ENCODE measurements around the gene TNFRSF11A.

Gene TNFRSF11A

GRCh38 chr18:62324917-62325805, at the start of gene TNFRSF11A:
TNFRSF11A (plus strand) TSS chr18:62325310; CDS start chr18:62325353, 43 bp downstream.
- FAIRE-seq = no peak
- DNase-seq (ENCODE audit: insufficient read length, low spot score) = peak; percentile 47

GRCh38 chr18:62277045-62277444, 48.1 kb upstream of the TNFRSF11A start:
- FAIRE-seq (no peak), DNase-seq (ENCODE audit: insufficient read length, low spot score) (no peak)

- FAIRE-seq = no peak
These were observed 45.5 kb upstream of the TNFRSF11A start for GRCh38 chr18:62279561-62279960.

GRCh38 chr18:62280058-62280457, 45.1 kb upstream of the TNFRSF11A start:
- DNase-seq (ENCODE audit: insufficient read length, low spot score) (no peak), FAIRE-seq (no peak)

More at GRCh38 chr18:62279561-62279960, 45.5 kb upstream of the TNFRSF11A start:
- DNase-seq (ENCODE audit: insufficient read length, low spot score) = no peak

- DNase-seq (ENCODE audit: insufficient read length, low spot score) (no peak), FAIRE-seq (no peak)
These were observed 44.3 kb upstream of the TNFRSF11A start for GRCh38 chr18:62280786-62281185.

GRCh38 chr18:62281684-62282083, 43.4 kb upstream of the TNFRSF11A start:
- FAIRE-seq = no peak
- no peak for DNase-seq (ENCODE audit: insufficient read length, low spot score)

- DNase-seq (ENCODE audit: insufficient read length, low spot score) (no peak), FAIRE-seq (no peak)
These were observed 42.9 kb upstream of the TNFRSF11A start for GRCh38 chr18:62282188-62282629.

GRCh38 chr18:62284637-62285036, 40.5 kb upstream of the TNFRSF11A start:
- FAIRE-seq (no peak), DNase-seq (ENCODE audit: insufficient read length, low spot score) (no peak)

GRCh38 chr18:62285281-62285680, 39.8 kb upstream of the TNFRSF11A start:
- no peak for FAIRE-seq

GRCh38 chr18:62287781-62288664, 37.1 kb upstream of the TNFRSF11A start:
- FAIRE-seq (no peak), DNase-seq (ENCODE audit: insufficient read length, low spot score) (no peak)

More at GRCh38 chr18:62285281-62285680, 39.8 kb upstream of the TNFRSF11A start:
- no peak for DNase-seq (ENCODE audit: insufficient read length, low spot score)

GRCh38 chr18:62288665-62289008, 36.5 kb upstream of the TNFRSF11A start:
- FAIRE-seq = no peak
- DNase-seq (ENCODE audit: insufficient read length, low spot score) = no peak

- DNase-seq (ENCODE audit: insufficient read length, low spot score) = no peak
- no peak for FAIRE-seq
These were observed 36.1 kb upstream of the TNFRSF11A start for GRCh38 chr18:62289047-62289446.

GRCh38 chr18:62294073-62294472, 31.0 kb upstream of the TNFRSF11A start:
- FAIRE-seq (no peak), DNase-seq (ENCODE audit: insufficient read length, low spot score) (no peak)

- no peak for FAIRE-seq
These were observed 24.6 kb upstream of the TNFRSF11A start for GRCh38 chr18:62300359-62300963.

GRCh38 chr18:62301322-62301721, 23.8 kb upstream of the TNFRSF11A start:
- DNase-seq (ENCODE audit: insufficient read length, low spot score) = no peak
- FAIRE-seq = no peak

More at GRCh38 chr18:62300359-62300963, 24.6 kb upstream of the TNFRSF11A start:
- DNase-seq (ENCODE audit: insufficient read length, low spot score) = no peak

- DNase-seq (ENCODE audit: insufficient read length, low spot score) = no peak
- no peak for FAIRE-seq
These were observed 12.3 kb upstream of the TNFRSF11A start for GRCh38 chr18:62312851-62313250.

GRCh38 chr18:62318228-62319180, 6.6 kb upstream of the TNFRSF11A start:
- DNase-seq (ENCODE audit: insufficient read length, low spot score) = no peak
- FAIRE-seq = no peak

GRCh38 chr18:62321201-62321600, 3.9 kb upstream of the TNFRSF11A start:
- FAIRE-seq (no peak), DNase-seq (ENCODE audit: insufficient read length, low spot score) (no peak)

GRCh38 chr18:62323483-62324180, 1.5 kb upstream of the TNFRSF11A start:
- DNase-seq (ENCODE audit: insufficient read length, low spot score) (no peak), FAIRE-seq (no peak)

All from HTR-8/SVneo (cell line).